ENCODE results near the gene FOCAD.
A peak's percentile ranks its signal among the peaks of the same experiment; 100 is the strongest.

The FOCAD gene

DNA sequence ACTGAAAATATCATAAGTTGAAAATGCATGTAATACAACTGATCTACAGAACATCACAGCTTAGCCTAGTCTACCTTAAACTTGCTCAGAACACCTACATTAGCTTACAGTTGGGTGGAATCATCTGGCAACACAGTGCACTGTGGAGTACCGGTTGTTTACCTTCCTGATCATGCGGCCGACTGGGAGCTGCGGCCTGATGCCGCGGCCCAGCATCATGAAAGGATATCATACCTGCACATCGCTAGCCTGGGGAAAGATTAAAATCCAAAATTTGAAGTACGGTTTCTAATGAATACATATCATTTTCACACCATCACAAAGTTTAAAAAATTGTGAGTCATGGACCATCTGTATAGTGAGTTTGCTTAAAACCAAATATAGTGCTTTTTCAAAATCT, 345.6 kb downstream of the FOCAD start:
- Histone ChIP-seq H3K4me3 (ENCODE audit: low read length) (no peak overlapping the region), H3K27ac (ENCODE audit: low read depth, low read length) (no peak overlapping the region)

DNA sequence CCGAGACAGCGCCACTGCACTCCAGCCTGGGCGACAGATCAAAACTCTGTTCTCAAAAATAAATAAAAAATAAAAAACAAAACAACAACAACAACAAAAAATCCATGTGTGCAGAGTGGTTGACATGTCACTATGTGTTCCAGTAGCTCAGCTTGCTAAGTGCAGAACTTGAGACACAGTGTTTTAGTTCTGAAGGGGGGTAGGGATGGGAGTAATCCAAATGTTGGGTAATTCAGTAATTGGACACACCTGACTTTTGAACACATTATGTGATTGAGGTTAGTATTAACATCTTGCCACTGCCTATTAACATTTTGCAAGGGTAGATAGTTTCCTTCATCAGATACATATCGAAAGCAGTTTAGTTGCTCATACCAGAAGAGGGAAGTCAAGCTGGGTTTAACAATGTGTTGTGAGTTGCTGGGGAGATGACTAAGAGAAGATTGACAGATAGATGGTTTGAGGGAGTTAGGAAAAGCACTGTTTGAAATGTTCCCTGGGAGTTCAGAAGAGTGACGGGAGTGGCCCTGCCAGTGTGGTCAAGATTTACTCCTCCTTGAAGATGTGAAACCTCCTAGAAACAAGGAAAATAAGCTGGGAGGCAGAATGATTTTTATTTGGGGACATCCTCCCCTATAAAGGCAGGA, 346.5 kb downstream of the FOCAD start:
- Histone ChIP-seq H3K27me3 (ENCODE audit: insufficient read depth, low read length) (no peaks in the 10 kb centered on the region), H3K4me1 (ENCODE audit: insufficient read depth, low read length) (peaks cover 11% of the 10 kb centered on the region), H3K9me3 (ENCODE audit: insufficient read depth, low read depth, low read length) (no peaks in the 10 kb centered on the region), H3K36me3 (ENCODE audit: insufficient read depth, low read length) (no peaks in the 10 kb centered on the region), H3K4me3 (ENCODE audit: low read length) (peak overlapping the region; percentile 53), H3K9ac (ENCODE audit: low read depth, low read length) (no peak overlapping the region), H3K27ac (ENCODE audit: low read depth, low read length) (peak overlapping the region; percentile 7; the same call in 1 of the 2 replicates)
- 77% methylated on average over 5 of the region's 5 CpGs for WGBS

More for the DNA sequence above, 345.6 kb downstream of the FOCAD start:
- Histone ChIP-seq H3K36me3 (ENCODE audit: insufficient read depth, low read length) (no peaks in the 10 kb centered on the region), H3K4me1 (ENCODE audit: insufficient read depth, low read length) (peaks cover 11% of the 10 kb centered on the region), H3K9ac (ENCODE audit: low read depth, low read length) (no peak overlapping the region), H3K9me3 (ENCODE audit: insufficient read depth, low read depth, low read length) (no peaks in the 10 kb centered on the region), H3K27me3 (ENCODE audit: insufficient read depth, low read length) (no peaks in the 10 kb centered on the region)
- 82% methylated on average over 8 of the region's 8 CpGs for WGBS

DNA sequence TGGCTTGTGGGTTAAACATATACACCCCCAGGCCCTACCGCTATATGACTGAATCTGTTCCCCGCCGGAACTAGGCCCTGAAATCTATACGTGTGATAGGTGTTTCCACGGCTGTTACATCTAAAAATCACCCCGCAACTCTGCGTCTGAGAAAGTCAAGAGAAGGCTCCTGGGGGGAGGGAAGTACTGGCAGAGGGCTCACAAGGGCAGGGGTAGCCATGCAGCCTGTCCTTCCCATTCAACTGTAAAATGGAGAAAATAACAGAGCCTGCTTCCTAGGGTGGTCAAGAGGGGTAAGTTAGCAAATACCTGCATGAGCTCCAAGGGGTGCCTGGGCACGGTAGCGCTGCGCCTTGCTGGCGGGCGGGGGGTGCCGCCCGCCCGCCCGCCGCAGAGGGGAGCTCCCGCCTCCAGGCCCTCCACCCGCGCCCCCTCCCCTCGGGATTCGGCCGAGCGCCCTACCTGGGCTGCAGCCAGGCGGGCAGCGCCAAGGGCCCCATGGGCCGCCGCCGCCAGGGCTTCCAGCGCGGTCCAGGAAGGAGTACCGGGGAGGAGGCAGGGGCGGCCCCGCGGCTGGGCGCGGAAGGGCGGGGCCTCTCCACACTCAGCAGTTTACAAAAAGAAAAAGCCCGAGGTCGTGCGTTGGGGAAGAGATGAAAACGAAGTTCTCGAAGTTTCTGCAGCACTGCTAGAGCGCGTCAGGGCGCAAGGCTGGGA, 347.2 kb downstream of the FOCAD start, which contains the start of gene HACD4:
HACD4 (minus strand) TSS at position 550 of the 717 bp plus-strand sequence; CDS start at position 500, 50 bp downstream.
- Histone ChIP-seq H3K27ac (ENCODE audit: low read depth, low read length) (peak within 1 kb of the TSS; percentile 7; the same call in 1 of the 2 replicates), H3K27me3 (ENCODE audit: insufficient read depth, low read length) (no peaks in the 10 kb centered on the region), H3K4me3 (ENCODE audit: low read length) (peak within 1 kb of the TSS; percentile 53), H3K9me3 (ENCODE audit: insufficient read depth, low read depth, low read length) (no peaks in the 10 kb centered on the region), H3K4me1 (ENCODE audit: insufficient read depth, low read length) (peaks cover 11% of the 10 kb centered on the region), H3K9ac (ENCODE audit: low read depth, low read length) (peak within 1 kb of the TSS; percentile 60), H3K36me3 (ENCODE audit: insufficient read depth, low read length) (no peaks in the 10 kb centered on the region)
- 7% methylated on average over 46 of the region's 46 CpGs for WGBS

DNA sequence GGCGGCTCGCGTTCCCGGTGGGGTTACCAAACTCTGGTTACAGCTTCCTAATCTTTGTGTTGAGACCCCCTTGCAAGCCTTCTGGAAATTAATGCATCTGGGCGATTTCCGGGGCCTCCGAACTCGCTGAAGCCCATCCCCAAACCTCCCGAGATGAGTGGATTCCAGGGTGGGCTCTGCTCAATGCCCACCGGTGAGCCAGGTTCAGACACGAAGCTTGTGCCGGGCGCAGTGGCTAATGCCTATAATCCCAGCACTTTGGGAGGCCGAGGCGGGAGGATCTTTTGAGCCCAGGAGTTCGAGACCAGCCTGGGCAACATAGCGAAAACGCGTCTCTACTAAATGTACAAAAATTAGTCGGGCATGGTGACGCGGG, 347.7 kb downstream of the FOCAD start:
- Histone ChIP-seq H3K27me3 (ENCODE audit: insufficient read depth, low read length) (no peaks in the 10 kb centered on the region), H3K4me3 (ENCODE audit: low read length) (peak overlapping the region; percentile 53), H3K27ac (ENCODE audit: low read depth, low read length) (peak overlapping the region; percentile 7; the same call in 1 of the 2 replicates), H3K9me3 (ENCODE audit: insufficient read depth, low read depth, low read length) (no peaks in the 10 kb centered on the region), H3K9ac (ENCODE audit: low read depth, low read length) (peak overlapping the region; percentile 60), H3K36me3 (ENCODE audit: insufficient read depth, low read length) (no peaks in the 10 kb centered on the region), H3K4me1 (ENCODE audit: insufficient read depth, low read length) (peaks cover 12% of the 10 kb centered on the region)
- 77% methylated on average over 22 of the region's 22 CpGs for WGBS

DNA sequence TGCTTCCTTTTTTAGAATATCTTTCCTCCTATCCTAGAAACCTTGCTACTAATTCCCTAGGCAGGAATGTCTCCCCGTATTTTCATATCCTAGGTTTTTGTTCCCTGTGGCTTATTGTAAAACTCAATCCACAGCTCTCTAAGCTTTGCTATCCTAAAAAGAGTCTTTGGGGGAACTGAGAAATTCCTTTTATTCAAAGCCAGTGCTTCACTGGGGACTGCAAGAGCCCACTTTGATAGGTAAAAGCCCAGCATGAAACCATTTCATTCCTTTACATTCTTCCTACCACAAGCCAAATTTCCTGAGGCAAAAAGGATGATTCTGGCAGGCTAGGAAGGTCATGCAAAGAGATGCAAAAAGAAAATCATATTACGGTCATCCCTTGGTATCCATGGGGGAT, 353.2 kb downstream of the FOCAD start:
- H3K36me3 ChIP-seq (ENCODE audit: insufficient read depth, low read length) = no peaks in the 10 kb centered on the region
- 49% methylated on average over 2 of the region's 2 CpGs for WGBS
- no peak overlapping the region for H3K4me3 ChIP-seq (ENCODE audit: low read length)
- H3K27me3 ChIP-seq (ENCODE audit: insufficient read depth, low read length) = no peaks in the 10 kb centered on the region
- peaks cover 8% of the 10 kb centered on the region for H3K4me1 ChIP-seq (ENCODE audit: insufficient read depth, low read length)
- no peaks in the 10 kb centered on the region for H3K9me3 ChIP-seq (ENCODE audit: insufficient read depth, low read depth, low read length)
- H3K27ac ChIP-seq (ENCODE audit: low read depth, low read length) = no peak overlapping the region
- no peak overlapping the region for H3K9ac ChIP-seq (ENCODE audit: low read depth, low read length)

DNA sequence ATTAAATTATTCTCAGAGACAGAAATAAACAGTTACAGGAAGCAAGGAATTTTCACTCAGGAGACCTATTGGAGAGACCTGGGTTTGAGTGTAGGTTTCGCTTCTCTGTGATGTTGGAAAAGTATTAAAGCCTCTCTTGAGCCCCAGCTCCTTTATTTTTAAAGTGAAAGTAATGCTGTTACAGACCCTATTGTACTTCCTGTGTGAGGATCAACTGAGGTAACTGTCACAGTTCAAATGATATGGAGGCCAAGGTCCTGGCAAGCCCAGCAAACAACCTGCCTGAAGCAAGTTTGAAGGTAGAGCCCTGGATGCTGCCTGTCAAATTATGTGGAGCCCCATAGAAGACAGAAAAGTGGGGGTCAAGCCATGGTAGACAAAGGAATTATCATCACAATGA, 355.2 kb downstream of the FOCAD start:
- Histone ChIP-seq H3K4me1 (ENCODE audit: insufficient read depth, low read length) (peaks cover 8% of the 10 kb centered on the region), H3K4me3 (ENCODE audit: low read length) (no peak overlapping the region), H3K9ac (ENCODE audit: low read depth, low read length) (no peak overlapping the region), H3K9me3 (ENCODE audit: insufficient read depth, low read depth, low read length) (no peaks in the 10 kb centered on the region), H3K27ac (ENCODE audit: low read depth, low read length) (no peak overlapping the region), H3K36me3 (ENCODE audit: insufficient read depth, low read length) (no peaks in the 10 kb centered on the region), H3K27me3 (ENCODE audit: insufficient read depth, low read length) (no peaks in the 10 kb centered on the region)
- 91% methylated on average over 1 of the region's 1 CpG for WGBS

DNA sequence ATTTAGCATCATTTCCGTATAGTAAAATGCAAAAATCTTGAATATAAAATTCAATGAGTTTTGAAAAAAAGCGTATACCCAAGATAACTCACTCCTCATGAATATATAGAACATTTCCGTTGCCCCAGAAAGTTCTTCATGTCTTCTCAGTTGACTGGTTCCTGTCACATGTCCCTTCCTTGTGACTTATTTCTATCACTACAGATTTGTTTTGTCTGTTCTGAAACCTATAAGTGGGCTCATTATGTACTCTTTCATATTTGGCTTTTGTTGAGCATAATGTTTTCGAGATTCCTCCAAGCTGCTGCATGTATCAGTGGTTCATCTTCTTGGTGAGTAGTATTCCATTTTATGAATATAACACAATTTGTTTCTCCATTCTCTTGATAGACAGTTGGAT, 358.4 kb downstream of the FOCAD start:
- 93% methylated on average over 4 of the region's 4 CpGs for WGBS
- no peaks in the 10 kb centered on the region for H3K9me3 ChIP-seq (ENCODE audit: insufficient read depth, low read depth, low read length)

DNA sequence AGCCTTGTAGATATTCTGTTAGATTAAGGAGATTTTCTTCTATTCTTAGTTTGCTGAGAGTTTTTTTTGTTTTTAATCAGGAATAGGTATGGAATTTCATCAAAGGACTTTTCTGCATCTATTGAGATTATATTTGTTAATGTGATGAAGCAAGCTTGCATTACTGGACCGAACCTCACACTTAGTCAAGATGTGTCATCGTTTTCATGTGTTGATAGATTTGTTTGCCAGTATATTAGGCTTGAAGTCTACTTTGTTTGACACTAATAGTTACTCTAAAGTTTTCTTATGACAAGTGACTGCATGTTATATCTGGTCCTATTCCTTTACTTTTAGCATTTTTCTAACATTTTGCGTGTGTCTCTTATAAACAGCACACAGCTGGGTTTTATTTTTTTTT, 359.8 kb downstream of the FOCAD start:
- Histone ChIP-seq H3K4me1 (ENCODE audit: insufficient read depth, low read length) (no peaks in the 10 kb centered on the region), H3K36me3 (ENCODE audit: insufficient read depth, low read length) (no peaks in the 10 kb centered on the region), H3K9ac (ENCODE audit: low read depth, low read length) (no peak overlapping the region), H3K9me3 (ENCODE audit: insufficient read depth, low read depth, low read length) (no peaks in the 10 kb centered on the region), H3K27me3 (ENCODE audit: insufficient read depth, low read length) (no peaks in the 10 kb centered on the region), H3K27ac (ENCODE audit: low read depth, low read length) (no peak overlapping the region), H3K4me3 (ENCODE audit: low read length) (no peak overlapping the region)
- WGBS = 95% methylated on average over 3 of the region's 3 CpGs

More for the DNA sequence above, 358.4 kb downstream of the FOCAD start:
- no peak overlapping the region for H3K9ac ChIP-seq (ENCODE audit: low read depth, low read length)
- H3K4me3 ChIP-seq (ENCODE audit: low read length) = no peak overlapping the region
- H3K4me1 ChIP-seq (ENCODE audit: insufficient read depth, low read length) = peaks cover 1% of the 10 kb centered on the region; the same call in 1 of the 2 replicates
- no peaks in the 10 kb centered on the region for H3K36me3 ChIP-seq (ENCODE audit: insufficient read depth, low read length)
- H3K27me3 ChIP-seq (ENCODE audit: insufficient read depth, low read length) = no peaks in the 10 kb centered on the region
- no peak overlapping the region for H3K27ac ChIP-seq (ENCODE audit: low read depth, low read length)
